Hematopoietic multipotent progenitor cell treated with erythropoietin and hydrocortisone succinate and interleukin-3 and kit ligand, for 15 days (in vitro differentiated cells): ENCODE data around the gene RXRA.
A peak's percentile ranks its signal among the peaks of the same experiment; 100 is the strongest.

Experiments used
- DNase-seq: peaks from one replicate; pipeline ENCODE4 v3.0.0-alpha.2; 2015; ENCODE audit warnings: low spot score

The RXRA gene

DNA sequence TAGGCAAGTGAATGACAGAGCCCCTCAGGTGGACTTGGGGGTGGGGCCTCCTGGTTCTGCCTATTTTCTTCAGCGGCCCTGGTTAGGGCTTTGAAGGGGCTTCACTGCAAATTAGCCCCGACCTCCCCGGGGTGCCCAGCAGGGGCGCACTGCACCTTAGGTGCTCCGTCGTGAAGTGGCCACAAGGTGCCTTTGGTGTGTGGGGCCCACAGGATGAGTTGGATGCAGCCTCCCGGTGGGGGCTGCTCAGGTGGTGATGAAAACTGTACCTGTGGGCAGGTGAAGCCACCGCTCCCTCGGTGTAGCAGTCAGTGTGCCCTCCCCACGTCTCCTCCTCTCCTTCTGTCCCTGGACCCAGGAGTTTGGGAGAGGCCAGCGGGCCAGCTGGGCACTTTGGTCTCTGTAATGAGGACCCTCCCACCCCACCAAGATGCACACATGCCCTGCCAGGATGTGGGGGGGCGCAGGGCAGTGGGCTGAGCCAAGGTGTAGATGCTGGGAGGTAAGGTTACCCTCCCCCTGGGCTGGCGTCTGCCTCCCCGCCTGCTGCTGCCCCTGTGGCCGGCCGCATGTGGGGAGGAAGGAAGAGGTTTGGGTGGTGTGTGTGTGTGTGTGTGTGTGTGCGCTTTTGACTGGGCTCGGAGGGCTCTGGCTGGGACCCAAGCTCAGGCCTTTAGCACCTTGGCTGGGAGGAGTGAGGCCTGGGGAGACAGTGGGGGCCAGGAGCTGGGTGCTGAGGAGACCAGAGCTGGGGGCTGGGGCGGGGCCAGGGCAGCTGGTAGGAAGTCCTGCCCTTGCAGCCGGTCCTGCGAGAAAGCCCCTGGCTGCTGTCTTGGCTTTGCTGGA, 55.6 kb downstream of the RXRA start:
- peak; percentile 42 for DNase-seq

DNA sequence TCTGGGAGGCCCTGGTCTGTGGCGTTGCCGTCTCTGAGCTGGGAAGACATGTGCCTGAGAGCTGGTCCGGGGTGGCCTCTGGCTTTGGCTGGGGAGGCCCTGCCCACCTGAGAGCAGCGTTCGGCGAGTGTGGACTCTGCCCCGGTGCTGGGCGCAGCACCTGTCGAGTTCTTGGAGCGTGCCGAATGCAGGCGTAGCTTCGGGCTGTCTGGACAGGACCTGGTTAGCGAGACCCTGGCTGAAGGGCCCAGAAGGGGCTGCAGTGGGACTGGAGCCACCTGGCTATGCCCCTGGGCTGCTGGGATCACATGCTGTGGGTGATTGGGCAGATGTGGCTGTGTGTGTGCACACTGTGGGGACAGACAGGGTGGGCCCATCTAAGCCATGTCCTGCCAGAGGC, 56.5 kb downstream of the RXRA start:
- no peak for DNase-seq

DNA sequence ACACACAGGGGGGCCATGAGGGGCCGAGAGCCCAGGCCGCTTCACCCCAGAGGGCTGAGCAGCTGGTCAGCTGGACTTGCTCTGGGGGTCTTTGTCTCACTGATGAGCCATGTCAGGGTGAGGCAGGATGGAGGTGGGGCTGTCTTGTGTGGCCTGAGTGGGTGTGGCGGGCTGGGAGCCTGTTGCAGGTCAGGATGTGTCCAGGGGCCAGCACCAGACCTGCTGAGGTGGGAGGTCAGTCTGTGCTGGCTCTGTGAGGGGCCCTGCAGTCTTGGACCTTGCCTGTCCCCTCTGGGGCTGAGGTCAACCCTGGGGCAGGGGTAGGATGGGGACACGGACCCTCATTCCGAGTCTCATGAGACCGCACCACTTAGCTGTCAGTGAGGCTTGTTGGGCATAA, 56.9 kb downstream of the RXRA start:
- DNase-seq: no peak

DNA sequence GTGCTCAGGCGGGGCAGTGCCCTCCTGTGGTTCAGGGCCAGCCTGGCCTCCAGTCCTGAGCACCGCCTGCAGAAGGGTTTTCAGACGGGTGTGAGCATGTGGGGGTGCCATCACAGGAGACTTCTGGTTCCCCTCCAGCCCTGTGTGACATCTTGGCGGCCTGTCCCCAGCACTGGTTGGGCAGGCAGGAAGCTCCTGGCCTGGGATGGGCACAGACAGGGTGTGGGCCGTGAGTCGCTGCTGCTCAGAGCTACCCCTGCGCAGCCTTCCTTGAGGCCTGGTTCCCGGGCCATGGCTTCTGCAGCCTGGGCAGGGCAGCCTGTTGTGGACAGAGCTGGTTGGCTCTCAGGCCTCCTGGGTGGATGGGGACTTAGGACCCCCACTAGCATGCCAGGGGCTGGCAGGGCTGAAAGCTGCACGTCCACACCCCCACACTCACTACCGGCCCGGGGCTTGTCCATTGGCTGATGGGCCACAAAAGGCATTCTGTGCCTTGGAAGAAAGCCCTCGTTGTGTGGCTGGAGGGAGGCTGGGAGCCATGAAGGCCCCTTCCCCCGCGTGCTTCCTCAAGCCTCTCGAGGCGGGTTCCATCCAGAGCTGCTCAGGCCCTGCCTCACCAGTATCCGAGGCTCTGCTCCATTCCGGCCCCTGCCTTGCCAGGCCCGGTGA, 58.7 kb downstream of the RXRA start:
- no peak for DNase-seq

DNA sequence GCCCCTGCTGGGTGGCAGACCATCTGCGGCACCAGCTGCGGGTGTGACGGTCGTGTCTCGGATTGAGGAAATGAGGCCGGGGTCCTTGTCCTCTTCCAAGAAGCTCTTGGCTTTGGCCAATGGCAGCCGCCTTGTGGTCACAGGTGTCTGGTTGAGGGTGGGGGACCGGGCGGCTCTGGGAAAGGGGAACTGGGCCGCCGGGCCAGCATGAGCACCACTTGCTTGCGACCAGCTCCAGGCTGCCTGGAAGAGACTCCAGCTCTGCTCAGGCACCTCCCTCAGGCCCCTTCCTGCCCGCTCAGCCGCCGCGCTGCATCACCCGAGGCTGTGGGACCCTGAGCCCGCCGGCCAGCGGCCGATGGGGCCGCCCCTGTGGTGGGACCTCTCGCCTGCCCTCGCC, 59.7 kb downstream of the RXRA start:
- no peak for DNase-seq

DNA sequence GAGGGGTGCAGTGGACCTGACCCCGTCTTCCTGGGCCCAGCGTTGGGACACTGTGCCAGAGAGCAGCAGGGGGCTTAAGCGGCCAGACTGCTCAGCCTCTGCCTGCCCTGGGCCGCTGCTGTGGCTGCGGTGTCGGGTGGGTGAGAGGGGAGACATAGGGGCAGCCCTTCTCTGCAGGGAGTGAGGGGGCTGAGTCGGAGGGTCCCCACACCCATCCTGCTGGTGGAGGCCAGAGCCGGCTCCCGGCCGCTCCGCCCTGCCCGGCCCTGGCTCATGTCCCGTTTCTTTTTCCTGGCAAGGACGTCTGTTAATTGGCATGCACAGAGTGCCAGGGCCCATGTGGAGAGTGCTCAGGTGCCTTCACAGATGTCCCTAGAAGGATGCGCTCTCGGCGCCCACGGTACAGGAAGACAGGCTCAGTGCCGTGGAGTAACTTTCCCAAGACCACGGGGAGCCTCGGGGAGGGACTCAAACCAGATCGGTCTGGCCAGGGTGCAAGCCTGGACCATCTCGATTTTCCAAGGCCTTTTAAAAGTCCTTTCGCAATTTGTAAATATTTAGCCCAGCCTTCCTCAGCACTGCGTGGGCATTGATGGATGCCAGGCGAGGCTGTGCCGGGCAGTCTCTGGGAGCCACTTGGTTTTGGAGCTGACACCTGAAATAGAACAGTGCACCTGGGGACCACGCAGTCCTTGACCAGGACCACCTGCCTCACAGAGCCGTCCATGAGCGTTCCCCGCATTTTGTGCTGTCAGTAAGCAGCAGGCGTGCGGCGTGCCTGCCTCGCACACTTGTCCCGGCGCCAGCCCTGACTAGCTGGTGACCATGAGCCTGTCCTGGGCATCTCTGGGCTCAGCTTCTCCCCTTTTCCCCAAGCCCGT, 60.9 kb downstream of the RXRA start:
- DNase-seq: no peak

DNA sequence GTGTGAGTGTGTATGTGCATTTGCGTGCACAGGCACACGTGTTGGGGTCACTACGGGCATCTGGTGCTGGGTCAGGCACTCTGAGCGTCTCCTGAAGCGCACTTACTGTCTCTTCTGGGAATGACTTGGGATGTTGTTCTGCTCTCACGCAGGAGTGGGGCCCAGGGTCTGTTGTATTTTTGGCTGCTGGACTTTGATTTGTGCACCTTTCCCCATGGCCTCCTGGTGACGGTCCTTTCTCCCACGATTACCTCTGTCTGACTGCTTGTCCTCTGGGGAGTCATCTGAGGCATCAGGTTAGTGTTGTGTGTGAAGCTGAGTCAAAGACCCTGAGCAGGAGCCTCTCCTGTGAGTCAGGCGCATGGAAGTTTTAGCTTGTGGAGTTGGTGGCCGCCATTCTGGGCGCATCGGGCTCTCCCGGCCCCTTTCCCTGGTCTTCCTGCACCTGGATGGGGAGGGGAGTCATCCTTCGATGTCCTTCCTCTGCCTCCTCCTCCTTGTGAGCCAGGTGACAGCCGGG, 62.1 kb downstream of the RXRA start:
- DNase-seq: no peak

DNA sequence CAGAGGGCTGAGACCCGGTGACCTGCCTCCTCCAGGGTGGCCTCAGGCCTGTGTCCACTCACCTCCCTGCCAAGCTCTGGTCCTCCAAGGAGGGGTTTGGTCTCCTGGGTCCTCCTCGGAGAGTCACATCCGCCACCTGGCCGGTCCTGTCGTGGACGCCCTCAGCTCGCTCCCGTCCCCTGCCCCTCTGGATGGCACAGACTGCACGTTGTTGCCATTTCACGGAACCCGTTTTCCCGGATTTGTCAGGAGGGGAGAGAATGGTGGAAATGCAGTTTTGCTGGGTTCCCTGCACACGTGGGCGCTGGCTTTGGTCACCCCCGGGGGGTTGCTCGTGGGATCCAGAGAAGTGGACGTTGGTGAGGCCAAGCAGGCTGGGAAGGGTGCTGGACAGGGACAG, 62.7 kb downstream of the RXRA start:
- no peak for DNase-seq

DNA sequence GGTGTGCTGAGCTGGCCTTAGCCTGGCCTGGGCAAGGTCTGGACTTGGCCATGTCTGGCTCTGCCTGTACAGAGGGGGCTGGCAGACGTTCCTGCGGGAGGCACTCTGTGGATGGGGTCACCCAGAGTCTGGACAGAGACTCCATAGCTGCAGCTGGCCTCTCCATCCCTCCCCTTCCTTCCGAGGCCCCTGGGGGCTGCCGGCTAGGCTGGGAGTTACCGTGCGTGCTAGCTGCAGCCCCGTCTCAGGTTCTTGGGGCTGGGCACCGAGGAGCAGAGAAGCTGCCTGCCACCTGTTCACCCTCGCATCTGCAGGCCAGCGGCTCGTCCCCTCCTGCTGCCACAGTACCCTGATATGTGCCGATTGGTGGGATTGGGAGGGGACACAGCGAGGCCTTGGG, 63.4 kb downstream of the RXRA start:
- no peak for DNase-seq

DNA sequence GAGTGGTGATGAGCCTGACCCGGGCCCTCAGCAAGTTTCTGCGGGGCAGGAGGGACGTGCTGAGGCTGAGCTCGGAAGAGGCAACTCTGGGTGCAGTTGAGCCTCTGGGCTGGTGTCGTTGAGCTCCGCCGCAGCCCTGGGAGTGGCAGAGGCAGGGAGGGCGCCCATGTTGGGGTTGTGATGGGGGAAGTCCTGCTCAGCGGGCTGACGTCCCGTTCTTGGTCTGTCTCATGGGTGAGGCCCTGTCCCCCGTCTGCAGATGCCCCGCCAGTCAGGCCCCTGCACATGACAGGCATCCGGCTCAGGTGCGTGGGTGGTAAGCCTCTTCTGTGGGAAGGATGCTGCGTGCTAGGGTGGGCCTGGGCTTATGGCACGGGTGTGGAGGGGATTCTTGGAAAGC, 64.3 kb downstream of the RXRA start:
- DNase-seq: no peak

DNA sequence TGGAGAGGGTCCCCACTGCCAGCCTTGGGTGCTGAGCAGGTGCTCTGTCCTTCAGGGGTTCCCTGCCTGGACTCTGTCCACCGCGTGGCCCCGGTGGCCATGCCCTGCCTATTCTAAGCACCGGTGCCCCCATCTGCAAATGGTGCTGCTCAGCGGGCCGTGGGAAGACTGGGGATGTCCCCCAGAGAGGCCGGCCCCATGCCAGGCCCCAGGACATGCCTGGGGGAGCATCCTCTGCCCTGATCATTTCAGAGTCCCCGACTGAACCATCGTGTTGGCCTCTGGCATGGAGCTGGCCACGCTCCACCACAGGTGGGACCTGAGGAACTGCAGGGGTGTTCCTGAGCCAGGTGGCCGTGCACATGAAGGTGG, 64.7 kb downstream of the RXRA start:
- DNase-seq: no peak

DNA sequence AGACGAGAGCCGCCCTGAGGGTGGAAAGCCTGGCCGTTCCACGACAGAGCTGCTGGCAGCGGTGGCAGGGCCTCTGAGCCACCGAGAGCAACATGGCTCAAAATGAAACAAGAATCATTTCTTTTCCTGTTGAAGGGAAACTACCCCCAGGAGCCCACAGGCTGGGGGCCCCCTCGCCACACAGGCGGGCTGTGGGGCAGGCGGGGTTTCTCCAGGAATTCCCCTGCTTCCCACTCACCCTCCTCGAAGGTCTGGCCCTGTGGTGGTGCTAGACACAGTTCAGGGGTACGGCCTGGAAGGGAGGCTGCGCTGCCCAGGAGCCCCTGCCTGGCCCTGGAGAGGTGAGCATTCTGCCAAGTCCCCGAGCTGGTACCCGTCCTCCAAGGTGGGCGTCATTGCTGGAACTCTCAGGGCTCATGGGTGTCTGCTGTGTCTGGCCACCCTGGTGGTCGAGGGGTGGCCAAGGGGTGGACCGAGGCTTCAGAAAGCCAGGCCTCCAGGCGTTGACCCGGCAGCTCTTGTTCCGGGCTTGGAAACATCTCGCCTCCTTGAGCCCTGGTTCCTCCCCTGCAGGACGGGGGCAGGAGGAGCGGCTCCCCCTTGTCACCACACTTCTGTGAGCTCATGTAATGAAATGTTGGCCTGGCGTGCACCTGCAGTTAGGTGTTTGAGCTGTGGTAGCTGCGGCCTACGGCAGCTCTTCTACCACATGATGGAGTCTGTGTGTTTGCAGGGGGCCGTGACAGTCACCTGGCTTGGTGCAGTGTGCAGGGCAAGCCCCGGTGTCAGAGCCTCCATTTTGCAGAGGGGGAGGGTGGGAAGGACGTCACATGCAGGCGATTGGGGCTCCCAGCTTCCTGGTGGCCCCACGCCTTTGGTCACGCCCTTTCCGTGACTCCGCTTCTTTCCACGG, 65.3 kb downstream of the RXRA start:
- DNase-seq: no peak

DNA sequence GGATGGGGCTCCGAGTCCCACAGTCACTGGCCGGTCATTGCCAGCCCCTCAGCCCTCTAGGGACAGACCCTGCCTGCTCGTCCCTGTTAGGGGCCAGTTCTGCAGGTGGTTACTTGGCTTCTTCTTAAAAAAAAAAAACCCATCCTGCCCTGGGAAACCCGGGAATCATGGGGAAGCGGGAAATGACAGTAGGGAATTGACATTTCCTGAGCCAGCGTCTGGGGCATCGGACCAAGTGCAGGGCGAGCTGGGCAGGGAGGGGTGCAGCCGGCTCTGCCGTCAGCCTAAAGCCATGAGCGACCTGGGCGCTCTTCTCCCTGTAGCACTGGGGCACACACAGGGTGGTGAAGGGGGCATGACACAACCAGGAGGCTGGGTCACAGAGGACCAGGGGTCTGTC, 66.6 kb downstream of the RXRA start:
- no peak for DNase-seq

DNA sequence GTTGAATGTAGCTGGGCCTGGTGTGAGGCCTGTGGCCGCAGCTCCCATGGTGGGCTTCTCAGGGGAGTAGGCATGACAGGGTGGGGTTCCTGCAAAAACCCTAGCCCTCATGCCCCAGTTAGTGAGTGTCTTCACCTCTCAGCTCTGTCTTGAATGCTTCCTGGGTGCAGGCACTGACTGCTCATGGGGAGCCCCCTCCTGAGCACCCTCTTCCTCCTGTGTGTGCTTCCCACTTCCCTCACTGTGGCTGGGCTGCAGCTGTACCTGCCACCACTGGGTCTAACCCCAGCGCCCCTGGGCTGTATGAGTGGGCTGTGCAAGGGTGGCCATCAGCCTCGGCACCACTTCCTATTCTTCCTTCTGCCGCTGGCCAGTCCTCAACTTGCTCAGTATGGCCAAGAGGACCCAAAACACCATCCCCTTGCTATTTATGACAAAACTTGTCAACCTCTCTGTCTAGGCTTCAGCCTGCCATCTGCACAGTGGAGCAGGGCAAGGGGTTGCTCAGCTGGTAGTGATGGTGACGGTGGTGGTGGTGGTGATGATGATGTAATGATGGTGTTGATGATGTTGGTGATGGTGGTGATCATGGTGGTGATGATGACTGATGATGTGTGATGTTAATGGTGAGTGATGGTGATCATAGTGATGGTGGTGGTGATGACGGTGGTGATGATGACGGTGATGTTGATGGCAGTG, 67.5 kb downstream of the RXRA start:
- DNase-seq: no peak

DNA sequence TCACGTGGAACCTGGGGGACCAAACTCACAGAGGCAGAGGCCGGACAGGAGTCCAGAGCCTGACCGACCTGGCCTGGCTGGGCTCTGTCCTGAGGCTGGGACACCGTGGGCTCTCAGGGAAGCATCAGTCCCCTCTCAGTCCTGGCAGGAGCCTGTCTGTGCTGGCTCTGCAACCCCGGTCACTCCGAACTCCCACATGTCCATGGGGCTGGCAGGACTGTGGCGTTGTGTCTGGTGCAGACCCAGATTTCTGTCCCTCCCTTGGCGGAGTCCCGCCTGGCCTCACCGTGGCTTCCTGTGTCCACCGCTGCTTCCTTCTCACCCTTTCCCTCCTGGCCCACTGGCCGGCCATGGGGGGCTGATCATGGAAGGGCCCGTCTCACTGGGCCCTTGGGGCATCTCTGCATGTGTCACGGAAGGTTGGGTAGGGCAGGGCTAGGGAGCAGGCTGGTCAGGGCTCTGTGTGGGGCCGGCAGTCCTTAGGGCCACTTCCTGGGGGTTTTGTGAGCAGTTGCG, 68.8 kb downstream of the RXRA start:
- DNase-seq: no peak

DNA sequence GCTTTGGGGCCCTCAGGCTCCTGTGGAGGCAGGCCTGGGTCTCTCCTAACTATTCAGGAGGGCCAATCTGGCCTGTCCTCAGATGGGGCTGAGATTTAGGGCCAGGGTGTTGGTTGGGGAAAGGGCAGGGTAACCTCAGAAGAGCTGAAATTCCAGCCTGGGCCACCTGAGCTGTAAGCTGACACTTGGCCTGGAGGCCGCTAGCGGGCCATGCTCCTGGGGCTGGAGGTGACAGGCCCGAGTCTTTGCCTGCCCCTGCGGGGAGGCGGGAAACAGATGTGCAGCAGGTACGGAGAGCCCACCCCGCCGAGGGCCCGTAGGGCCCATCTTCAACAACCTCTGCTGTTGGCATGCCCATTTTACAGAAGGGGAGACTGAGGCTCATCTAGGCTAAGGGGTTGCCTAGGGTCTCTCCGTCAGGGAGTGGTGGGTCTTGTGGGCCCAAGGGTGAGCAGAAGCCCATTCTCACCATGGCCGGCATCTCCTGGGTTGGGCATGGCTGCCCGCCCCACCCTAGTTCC, 69.5 kb downstream of the RXRA start:
- no peak for DNase-seq

DNA sequence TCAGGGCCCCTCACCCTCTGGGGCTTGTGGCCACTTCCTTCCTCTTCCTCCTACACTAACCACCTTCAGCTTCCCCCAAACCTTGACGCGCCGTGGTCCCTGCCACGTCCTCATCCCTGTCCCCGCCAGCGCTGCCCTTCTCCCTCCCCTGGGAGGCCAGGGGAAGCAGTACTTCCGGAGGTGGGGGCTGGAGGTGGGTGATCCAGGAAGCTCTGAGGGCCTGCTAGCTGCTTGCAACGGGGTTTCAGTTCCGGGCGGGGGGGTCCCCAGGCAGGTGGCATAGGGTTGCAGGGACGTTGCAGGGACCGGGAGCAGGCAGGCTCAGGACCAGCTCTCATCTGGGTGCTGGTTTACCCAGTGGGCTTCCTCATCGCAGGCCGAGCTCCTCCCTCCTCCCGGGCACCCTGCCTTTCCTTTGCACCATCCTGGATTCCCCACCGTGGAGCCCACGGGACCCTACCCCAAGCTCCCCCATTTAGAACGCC, 70.0 kb downstream of the RXRA start:
- DNase-seq: no peak

DNA sequence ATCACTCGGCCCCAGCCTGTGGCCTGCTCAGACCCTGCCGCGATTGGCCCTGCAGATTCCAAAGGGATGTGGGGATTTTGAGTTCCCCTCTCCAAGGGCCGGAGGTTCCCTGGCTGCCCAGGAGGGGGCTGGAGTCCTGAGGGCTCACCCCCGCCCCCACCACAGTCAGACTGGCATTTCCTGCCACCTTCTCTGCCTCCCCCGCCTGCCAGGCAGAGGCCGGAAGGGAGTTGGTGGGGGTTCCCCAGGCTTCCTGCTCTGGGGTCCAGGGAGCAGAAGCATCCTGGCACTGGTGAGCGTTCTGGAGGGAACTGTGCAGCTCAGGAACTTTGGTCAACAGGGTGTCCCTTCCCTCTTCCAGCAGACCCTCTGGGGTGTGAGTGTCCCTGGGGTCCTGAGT, 70.6 kb downstream of the RXRA start:
- DNase-seq: no peak

DNA sequence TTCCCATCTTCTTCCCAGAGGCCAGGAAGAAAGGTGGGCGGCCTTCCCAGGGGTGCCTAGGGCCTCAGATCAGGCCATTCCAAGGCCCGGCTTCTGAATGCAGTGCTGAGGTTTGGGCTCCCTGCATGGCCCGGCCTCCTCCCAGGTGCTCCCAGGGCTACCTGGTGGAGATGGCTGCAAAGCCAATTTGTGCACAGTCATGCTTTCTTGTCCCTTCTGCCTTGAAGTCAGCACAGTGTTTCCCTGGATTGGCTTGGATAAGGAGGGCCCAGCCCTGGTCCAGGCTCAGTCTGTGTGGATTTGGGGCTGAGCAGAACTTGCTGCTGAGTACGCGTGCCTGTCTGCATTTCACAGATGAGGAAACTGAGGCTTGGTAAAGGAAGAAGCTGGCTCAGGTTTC, 72.5 kb downstream of the RXRA start:
- DNase-seq: no peak

DNA sequence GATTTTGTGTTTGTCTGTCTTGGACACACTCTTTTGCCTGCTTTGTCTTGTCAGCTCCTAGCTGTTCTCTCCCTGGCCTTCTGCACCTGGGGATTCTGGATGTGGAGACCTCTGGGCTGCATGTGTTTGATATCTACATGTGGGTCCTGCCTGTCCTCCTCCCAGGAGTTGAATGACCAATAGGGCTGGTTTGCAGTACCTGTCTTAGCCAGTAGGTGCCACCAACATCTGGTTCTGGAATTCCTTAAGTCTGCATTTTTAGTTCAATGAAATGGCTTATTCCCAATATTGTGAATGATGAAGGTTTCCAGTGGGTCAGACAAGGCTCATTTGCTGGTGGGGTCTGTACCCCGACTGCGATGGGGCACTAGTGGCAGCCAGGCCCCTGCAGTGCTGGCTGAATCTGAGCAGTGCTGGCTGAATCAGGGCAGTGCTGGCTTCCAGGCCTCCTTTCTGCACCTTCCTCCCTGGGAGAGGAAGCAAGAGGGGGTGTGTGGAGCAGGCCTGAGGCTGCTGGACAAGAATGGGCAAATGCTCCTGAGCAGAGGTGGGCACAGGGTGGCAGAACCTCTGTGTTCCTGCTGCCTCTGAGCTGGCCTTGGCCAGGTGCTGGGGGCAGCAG, 73.3 kb downstream of the RXRA start:
- DNase-seq: peak; percentile 48
